ENCODE measurements around the gene DCAF17.
A peak's percentile ranks its signal among the peaks of the same experiment; 100 is the strongest.

The DCAF17 gene

GRCh38 chr2:171434013-171434989 is at the start of gene DCAF17:
DCAF17 (plus strand) TSS chr2:171434226; CDS start chr2:171434578, 352 bp downstream.
- peak; percentile 91 for DNase-seq (ENCODE audit: low read depth)

- no peak for DNase-seq (ENCODE audit: low read depth)
Measured at GRCh38 chr2:171386627-171387026, 47.4 kb upstream of the DCAF17 start.

GRCh38 chr2:171387052-171387451 is 47.0 kb upstream of the DCAF17 start:
- no peak for DNase-seq (ENCODE audit: low read depth)

- DNase-seq (ENCODE audit: low read depth) = no peak
Measured at GRCh38 chr2:171389325-171389724, 44.7 kb upstream of the DCAF17 start.

- DNase-seq (ENCODE audit: low read depth) = no peak
Measured at GRCh38 chr2:171389780-171390179, 44.2 kb upstream of the DCAF17 start.

- no peak for DNase-seq (ENCODE audit: low read depth)
Measured at GRCh38 chr2:171390941-171391516, 43.0 kb upstream of the DCAF17 start.

- no peak for DNase-seq (ENCODE audit: low read depth)
Measured at GRCh38 chr2:171391532-171391931, 42.5 kb upstream of the DCAF17 start.

DNA sequence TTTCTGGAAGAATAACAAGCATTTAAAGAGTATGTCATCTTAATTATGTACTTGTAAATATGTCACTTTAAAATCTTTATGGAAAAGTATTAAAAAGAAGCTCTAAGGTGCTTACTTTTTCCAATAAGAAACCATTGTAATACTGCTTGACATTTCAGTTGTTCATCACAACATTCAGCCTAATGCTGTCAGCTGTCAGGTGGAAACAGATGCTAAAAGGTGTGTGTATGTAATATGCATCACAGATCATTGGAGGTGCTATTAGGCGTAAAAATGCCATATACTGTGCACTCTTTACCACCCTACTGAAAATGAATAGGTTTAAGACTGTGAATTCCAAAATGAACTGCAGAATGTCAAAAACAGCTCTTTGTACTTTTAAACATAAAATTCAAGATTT is 40.5 kb upstream of the DCAF17 start:
- DNase-seq (ENCODE audit: low read depth) = no peak

GRCh38 chr2:171394164-171394740 is 39.8 kb upstream of the DCAF17 start:
- DNase-seq (ENCODE audit: low read depth) = no peak

- DNase-seq (ENCODE audit: low read depth) = no peak
Measured at GRCh38 chr2:171399292-171399691, 34.7 kb upstream of the DCAF17 start.

DNA sequence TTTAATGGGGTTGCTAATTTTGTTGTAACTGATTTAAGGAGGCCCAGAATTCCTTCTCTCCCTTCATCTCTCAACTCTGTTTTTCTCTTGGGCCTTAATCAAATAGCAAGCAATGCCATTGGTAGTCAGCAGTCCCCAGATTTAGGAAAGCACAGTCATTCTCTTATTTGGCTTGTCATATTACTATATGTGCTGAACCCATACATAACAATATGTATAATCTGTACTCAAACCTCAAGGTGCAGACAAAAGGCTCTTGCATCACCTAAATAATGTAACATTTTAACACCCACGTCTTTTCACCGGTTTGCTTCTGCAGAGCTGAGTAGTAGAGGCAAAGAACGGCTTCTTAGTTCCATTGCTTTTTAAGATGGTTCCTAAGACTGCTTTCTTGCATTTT is 33.6 kb upstream of the DCAF17 start:
- no peak for DNase-seq (ENCODE audit: low read depth)

DNA sequence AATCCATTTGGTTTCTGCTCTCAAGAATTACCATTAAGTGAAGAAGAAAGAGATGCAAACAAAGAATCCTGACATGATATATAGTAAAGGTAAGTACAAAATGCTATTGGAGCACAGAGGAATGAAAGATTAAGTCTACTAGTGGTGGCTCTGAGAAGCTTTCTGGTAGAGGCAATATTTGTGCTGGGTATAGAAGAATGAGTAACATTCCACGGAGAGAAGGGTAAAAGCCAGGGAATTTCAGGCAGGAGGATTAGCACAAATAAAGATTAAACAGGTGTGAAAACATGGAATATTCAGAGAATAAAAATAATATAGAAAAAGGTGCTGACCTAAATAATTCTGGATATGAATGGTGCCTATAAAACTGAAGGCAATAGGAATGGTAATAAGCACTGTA is 32.1 kb upstream of the DCAF17 start:
- no peak for DNase-seq (ENCODE audit: low read depth)

- no peak for DNase-seq (ENCODE audit: low read depth)
Measured at GRCh38 chr2:171402906-171403580, 31.0 kb upstream of the DCAF17 start.

DNA sequence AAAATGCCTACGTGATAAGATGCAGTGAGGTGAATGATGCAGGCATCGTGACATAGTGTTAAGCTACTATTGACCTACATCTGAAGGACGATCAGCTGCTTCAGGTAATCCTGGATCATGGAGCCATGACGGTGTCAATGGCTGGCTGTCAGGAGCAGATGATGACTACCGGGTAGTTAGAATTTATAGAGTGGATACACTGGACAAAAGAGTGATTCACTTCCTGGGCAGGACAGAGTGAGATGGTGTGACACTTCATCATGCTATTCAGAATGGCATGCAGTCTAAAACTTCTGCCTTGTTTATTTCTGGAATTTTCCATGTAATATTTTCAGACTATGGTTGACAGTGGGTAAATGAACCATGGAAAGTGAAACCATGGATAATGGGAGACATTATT is 29.8 kb upstream of the DCAF17 start:
- no peak for DNase-seq (ENCODE audit: low read depth)

DNA sequence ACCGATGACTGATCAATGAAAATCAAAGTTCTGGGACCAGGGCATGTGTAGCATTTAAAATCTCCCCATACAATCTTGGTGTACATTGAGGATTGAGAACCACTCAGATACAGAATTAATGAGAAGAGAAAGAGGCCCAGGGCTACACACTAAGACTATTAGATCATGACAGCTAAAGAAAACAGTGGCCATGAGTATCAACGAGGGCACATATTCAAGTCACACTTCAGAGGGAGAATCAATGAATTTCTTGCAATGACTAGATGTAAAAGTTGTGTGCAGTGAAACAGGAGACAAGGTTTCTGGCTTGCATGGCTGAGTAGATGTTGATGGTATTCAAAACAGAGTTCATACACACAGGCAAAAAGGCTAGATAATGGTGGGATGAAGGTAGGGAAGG is 29.3 kb upstream of the DCAF17 start:
- DNase-seq (ENCODE audit: low read depth) = no peak

DNA sequence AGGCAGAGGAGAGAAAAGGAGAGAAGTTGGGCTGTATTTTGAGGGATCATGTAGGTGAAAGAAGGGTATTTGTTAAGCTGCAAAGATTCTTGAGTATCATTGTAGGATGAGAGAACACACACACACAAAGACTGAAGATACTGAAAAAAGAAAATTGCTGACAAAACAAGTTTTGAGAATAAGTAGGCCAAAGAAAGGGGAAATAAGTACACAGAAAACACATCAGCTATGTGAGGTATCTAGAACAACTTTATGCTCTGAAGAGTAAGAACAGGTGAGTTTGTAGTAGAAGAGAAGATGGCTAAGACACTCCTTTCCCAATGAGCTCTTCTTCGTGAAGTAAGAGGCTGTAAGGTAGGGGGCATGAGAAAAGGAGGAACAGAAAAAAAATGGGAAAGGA is 28.5 kb upstream of the DCAF17 start:
- DNase-seq (ENCODE audit: low read depth) = no peak

DNA sequence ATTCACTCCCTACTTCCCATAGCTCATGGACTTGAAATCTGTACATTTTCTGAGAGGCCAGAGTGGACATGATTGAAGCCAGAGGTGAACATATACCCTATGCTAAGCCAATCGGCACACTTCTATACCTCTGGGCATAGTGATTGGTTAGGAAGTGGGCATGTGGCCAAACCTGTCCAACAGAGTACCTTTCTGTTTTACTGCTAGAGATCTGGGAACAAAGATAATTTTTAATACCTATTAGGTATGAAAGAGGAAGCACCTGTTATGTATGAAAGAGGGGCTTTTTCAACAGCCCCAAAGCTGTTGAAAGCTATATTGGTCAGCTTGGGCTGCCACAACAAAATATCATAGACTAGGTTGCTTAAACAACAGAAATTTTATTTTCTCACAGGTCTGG is 28.0 kb upstream of the DCAF17 start:
- no peak for DNase-seq (ENCODE audit: low read depth)

- DNase-seq (ENCODE audit: low read depth) = no peak
Measured at GRCh38 chr2:171407030-171407675, 26.9 kb upstream of the DCAF17 start.

GRCh38 chr2:171407676-171408044 is 26.4 kb upstream of the DCAF17 start:
- DNase-seq (ENCODE audit: low read depth) = no peak

- no peak for DNase-seq (ENCODE audit: low read depth)
Measured at GRCh38 chr2:171409436-171409971, 24.5 kb upstream of the DCAF17 start.

- DNase-seq (ENCODE audit: low read depth) = no peak
Measured at GRCh38 chr2:171410101-171410500, 23.9 kb upstream of the DCAF17 start.

- no peak for DNase-seq (ENCODE audit: low read depth)
Measured at GRCh38 chr2:171410624-171411023, 23.4 kb upstream of the DCAF17 start.

Measured in activated T-cell treated with anti-CD3 and anti-CD28 coated beads for 24 hours (primary cell).